Activated CD8-positive, alpha-beta T cell treated with anti-CD3 and anti-CD28 coated beads for 36 hours (primary cell): ENCODE data around the gene PRR20C. TPM values are rescaled to one million over a fixed set of nuclear protein-coding genes. Genes with fewer than 3 reads are reported as not detected.

ENCODE experiments used
- total RNA-seq, 2 experiments: library from RNA; stranded (reverse); gene quantifications; one replicate each; pipeline ENCODE4 v1.2.3, GENCODE V29; 2021

Gene PRR20C
- total RNA-seq, 2 experiments from 2014 or later = not detected

Other genes with a start within 250 kb of the PRR20C start
- not detected for gene PRR20A, start 13.1 kb upstream of the PRR20C start, total RNA-seq
- gene PRR20B, start 6.6 kb upstream of the PRR20C start, total RNA-seq = not detected
- gene PRR20D, start 6.6 kb downstream of the PRR20C start, total RNA-seq = not detected
- gene PRR20E, start 13.1 kb downstream of the PRR20C start, total RNA-seq = not detected